Nephron progenitor cell (in vitro differentiated cells): ENCODE measurements around the gene CASQ2.
"Not testable (repeated sequence)": the region's sequence is repeated elsewhere in the genome, so short reads cannot be mapped to it uniquely, and the experiment has no call there.

ENCODE experiments used
- DNase-seq: peaks from one replicate; pipeline ENCODE4 v3.0.0; 2021
- H3K27ac Mint-ChIP-seq: 2 replicates; pipeline ENCODE4 v1.8.0; 2021; ENCODE audit warnings: mild to moderate bottlenecking, moderate library complexity, mixed read lengths
- H3K27me3 Mint-ChIP-seq: 2 replicates; pipeline ENCODE4 v1.8.0; 2021; ENCODE audit warnings: mild to moderate bottlenecking, low read depth, mixed read lengths; ENCODE audit not compliant: poor library complexity
- H3K36me3 Mint-ChIP-seq: 2 replicates; pipeline ENCODE4 v1.8.0; 2021; ENCODE audit warnings: low read depth, mixed read lengths
- H3K4me1 Mint-ChIP-seq: 2 replicates; pipeline ENCODE4 v1.8.0; 2021; ENCODE audit warnings: mixed read lengths
- H3K4me3 Mint-ChIP-seq: 2 replicates; pipeline ENCODE4 v1.8.0; 2021; ENCODE audit warnings: mild to moderate bottlenecking, moderate library complexity, mixed read lengths
- H3K9me3 Mint-ChIP-seq: 2 replicates; pipeline ENCODE4 v1.8.0; 2021; ENCODE audit warnings: mild to moderate bottlenecking, moderate library complexity, mixed read lengths
- TF ChIP-seq, protein P1 (sequence below): fragments of 200-600 bp; sonication (generic); IDR thresholded peaks from 2 replicates; pipeline ENCODE4 v1.5.0; 2021; ENCODE audit warnings: antibody characterized with exemption

CASQ2 gene

DNA sequence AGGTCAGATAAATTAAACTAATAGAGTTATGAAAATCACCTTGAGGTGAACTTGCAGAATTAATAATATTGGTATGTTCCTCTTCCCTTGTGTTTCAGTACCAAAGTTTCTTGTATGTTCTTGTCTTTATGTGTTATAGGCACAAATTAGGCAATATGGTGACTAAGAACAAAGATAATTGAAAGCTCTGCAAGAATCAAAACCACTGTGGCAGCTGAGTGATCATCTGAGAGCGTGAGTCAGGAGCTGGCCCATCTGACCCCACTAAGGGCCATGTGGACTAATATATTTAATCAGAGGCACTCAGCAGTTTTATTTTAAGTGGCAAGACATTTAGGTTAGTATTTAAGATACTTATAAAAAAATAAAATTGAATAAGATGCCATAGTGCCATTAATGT is 12.8 kb upstream of the CASQ2 start:
- Mint-ChIP-seq H3K4me3 (no peak overlapping the region), H3K4me1 (peaks cover 4% of the 10 kb centered on the region), H3K36me3 (no peaks in the 10 kb centered on the region), H3K27ac (no peak overlapping the region), H3K9me3 (peaks cover 19% of the 10 kb centered on the region), H3K27me3 (no peaks in the 10 kb centered on the region)
- no peak for DNase-seq
- TF ChIP-seq, protein P1, sequence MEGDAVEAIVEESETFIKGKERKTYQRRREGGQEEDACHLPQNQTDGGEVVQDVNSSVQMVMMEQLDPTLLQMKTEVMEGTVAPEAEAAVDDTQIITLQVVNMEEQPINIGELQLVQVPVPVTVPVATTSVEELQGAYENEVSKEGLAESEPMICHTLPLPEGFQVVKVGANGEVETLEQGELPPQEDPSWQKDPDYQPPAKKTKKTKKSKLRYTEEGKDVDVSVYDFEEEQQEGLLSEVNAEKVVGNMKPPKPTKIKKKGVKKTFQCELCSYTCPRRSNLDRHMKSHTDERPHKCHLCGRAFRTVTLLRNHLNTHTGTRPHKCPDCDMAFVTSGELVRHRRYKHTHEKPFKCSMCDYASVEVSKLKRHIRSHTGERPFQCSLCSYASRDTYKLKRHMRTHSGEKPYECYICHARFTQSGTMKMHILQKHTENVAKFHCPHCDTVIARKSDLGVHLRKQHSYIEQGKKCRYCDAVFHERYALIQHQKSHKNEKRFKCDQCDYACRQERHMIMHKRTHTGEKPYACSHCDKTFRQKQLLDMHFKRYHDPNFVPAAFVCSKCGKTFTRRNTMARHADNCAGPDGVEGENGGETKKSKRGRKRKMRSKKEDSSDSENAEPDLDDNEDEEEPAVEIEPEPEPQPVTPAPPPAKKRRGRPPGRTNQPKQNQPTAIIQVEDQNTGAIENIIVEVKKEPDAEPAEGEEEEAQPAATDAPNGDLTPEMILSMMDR = no peak

DNA sequence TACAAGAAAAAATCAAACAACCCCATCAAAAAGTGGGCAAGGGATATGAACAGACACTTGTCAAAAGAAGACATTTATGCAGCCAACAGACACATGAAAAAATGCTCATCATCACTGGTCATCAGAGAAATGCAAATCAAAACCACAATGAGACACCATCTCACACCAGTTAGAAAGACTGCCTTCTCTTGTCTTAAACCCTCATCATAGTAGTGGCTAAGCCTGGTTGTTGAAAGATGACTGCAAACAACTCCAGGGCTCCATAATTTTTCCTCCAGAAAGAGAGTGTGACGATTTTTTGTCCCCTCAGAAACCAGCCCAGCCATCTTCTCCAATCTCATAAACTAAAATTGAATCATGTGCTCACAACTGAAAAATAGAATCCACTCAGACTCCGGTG is 12.1 kb upstream of the CASQ2 start:
- H3K27me3 Mint-ChIP-seq, H3K27ac Mint-ChIP-seq, H3K4me1 Mint-ChIP-seq, H3K36me3 Mint-ChIP-seq, H3K4me3 Mint-ChIP-seq, DNase-seq: not testable (repeated sequence)
- peaks cover 18% of the 10 kb centered on the region for H3K9me3 Mint-ChIP-seq

DNA sequence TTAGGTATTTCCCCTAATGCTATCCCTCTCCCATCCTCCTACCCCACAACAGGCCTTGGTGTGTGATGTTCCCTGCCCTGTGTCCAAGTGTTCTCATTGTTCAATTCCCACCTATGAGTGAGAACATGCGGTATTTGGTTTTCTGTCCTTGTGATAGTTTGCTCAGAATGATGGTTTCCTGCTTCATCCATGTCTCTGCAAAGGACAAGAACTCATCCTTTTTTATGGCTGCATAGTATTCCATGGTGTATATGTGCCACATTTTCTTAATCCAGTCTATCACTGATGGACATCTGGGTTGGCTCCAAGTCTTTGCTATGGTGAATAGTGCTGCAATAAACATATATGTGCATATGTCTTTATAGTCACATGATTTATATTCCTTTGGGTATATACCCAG is 10.6 kb upstream of the CASQ2 start:
- not testable (repeated sequence) for DNase-seq, H3K4me1 Mint-ChIP-seq, H3K27me3 Mint-ChIP-seq, H3K4me3 Mint-ChIP-seq, H3K27ac Mint-ChIP-seq, H3K36me3 Mint-ChIP-seq
- H3K9me3 Mint-ChIP-seq = peaks cover 15% of the 10 kb centered on the region

DNA sequence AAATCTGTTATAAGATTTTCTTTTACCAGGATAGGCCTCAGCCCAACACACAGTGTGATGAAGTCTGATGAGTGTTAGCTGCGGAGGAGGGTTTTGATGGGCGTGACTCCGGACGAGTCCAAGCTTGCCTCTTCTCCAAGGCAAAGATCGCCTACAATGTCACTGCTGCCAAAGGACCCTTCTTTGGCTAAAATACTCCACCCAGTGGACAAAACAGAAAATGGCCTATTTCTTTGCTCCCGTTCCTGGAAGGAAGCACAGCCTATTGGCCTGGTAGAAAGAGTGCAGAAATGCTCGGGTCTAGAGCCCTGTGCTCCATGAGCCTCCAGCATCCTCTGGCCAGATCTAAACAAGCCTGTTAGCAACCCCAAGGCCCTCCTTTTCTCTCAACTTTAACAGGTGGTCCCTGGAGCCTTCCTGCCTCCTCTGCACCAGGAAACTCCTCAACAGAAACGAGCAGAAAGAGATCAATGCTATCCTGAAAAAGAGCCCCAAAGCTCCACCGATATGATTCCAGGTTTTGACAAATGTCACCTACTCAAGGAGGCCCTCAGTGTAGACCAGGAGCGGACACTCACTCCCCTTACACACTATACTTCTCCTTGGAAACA is 3.4 kb upstream of the CASQ2 start:
- TF ChIP-seq, protein P1 = peak; percentile 79
- H3K4me3 Mint-ChIP-seq = peak overlapping the region; percentile 47
- H3K27ac Mint-ChIP-seq = no peak overlapping the region
- H3K36me3 Mint-ChIP-seq = no peaks in the 10 kb centered on the region
- DNase-seq = peak; percentile 57
- no peaks in the 10 kb centered on the region for H3K27me3 Mint-ChIP-seq
- H3K4me1 Mint-ChIP-seq = peaks cover 17% of the 10 kb centered on the region
- H3K9me3 Mint-ChIP-seq = no peaks in the 10 kb centered on the region

DNA sequence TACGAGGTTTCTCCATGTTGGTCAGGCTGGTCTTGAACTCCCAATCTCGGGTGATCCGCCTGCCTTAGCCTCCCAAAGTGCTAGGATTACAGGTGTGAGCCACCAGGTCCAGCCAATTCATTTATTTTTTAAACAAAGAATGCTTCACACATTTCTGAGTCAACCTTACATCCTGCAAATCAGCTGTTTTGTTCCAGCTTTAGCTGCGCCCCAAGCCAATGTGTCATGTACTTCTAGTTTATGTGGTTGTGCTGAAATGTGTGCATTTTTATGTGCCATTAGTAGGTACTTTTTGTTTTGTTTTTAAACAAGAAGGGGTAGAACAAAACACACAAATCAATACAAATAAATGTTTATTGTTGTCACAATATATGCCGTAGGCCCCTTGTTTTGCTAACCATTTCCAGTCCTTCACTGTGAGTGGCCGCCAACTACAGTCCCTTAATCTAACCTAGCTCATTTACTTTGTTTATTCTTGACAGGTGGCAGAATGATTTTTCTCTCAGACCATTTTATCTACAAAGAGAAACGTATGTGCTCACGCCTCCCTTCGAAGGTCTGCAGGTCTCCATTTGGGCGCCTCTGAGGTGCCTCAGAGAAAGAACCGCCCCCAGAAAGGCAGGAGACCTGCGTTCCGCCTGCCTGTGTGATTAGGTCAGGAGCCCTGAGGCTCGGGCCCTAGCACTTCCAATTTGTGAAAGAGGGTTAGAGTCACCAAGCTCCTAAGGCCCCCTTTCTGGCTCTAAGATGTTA is 2.8 kb upstream of the CASQ2 start:
- Mint-ChIP-seq H3K4me1 (peaks cover 17% of the 10 kb centered on the region), H3K27ac (no peak overlapping the region), H3K36me3 (no peaks in the 10 kb centered on the region), H3K27me3 (no peaks in the 10 kb centered on the region), H3K9me3 (no peaks in the 10 kb centered on the region), H3K4me3 (peak overlapping the region; percentile 47)
- DNase-seq = no peak
- TF ChIP-seq, protein P1 = no peak

DNA sequence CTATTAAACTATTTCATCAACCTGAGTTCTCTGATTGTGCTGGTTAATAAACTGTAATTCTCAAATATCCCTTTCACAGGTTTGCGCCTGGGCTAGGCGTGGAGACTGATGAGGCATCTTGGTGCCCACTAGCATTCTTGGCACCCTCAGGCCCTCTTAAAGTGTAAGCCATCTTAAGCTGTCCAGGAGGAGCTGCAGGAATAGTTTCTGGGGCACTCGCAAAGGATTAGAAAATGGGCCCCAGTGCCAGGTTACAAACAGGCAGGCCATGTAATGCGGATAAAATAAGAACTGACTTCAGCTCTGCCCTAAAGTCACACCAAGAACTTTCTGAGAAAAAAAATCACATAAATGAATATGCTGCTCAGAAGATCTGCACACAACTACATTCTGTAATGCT is 1.1 kb downstream of the CASQ2 start:
- Mint-ChIP-seq H3K4me1 (peaks cover 41% of the 10 kb centered on the region), H3K4me3 (no peak overlapping the region), H3K27ac (no peak overlapping the region), H3K9me3 (no peaks in the 10 kb centered on the region), H3K36me3 (no peaks in the 10 kb centered on the region), H3K27me3 (peaks cover 3% of the 10 kb centered on the region)
- TF ChIP-seq, protein P1 = no peak
- DNase-seq = no peak

DNA sequence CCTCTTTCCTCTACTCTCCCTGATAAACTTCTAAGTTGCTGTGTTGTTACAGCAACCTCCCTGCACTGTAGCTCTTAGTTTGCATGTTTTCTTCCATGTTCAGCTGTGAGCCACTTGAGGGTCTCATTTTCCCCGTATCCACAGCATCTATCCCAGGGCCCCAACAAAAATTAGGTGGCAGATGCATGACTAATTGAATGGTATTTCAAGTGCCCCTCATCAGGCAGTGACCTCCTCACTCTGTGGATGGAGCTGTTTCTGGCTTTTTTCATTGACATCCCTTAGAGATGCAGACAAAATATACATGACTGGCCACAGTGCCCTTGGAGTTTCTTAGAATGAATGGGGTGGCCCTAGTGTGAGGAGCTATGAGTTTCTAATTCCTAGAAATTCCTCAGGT is 3.4 kb downstream of the CASQ2 start:
- no peak for DNase-seq
- Mint-ChIP-seq H3K4me3 (no peak overlapping the region), H3K4me1 (peaks cover 28% of the 10 kb centered on the region), H3K9me3 (no peaks in the 10 kb centered on the region), H3K27me3 (peaks cover 3% of the 10 kb centered on the region), H3K36me3 (no peaks in the 10 kb centered on the region), H3K27ac (no peak overlapping the region)
- TF ChIP-seq, protein P1 = no peak
